ENCODE measurements around the gene SLC35A2.

GRCh38 chrX:48957477-48957826 is 46.0 kb upstream of the SLC35A2 start, which contains the start of gene OTUD5:
- TF ChIP-seq CTCF (conservative IDR thresholded peaks at IDR 0.05; ENCODE audit: low read length) (no peak), EZH2phosphoT487 (IDR thresholded peaks at IDR 0.05; ENCODE audit: borderline replicate concordance, low read depth, low read length) (no peak)

Measured in OCI-LY7 (cell line).